ENCODE data around the gene B4GALNT3.

- TF ChIP-seq POLR2A (IDR thresholded peaks at IDR 0.05), result no peak
- TF ChIP-seq, protein P1, sequence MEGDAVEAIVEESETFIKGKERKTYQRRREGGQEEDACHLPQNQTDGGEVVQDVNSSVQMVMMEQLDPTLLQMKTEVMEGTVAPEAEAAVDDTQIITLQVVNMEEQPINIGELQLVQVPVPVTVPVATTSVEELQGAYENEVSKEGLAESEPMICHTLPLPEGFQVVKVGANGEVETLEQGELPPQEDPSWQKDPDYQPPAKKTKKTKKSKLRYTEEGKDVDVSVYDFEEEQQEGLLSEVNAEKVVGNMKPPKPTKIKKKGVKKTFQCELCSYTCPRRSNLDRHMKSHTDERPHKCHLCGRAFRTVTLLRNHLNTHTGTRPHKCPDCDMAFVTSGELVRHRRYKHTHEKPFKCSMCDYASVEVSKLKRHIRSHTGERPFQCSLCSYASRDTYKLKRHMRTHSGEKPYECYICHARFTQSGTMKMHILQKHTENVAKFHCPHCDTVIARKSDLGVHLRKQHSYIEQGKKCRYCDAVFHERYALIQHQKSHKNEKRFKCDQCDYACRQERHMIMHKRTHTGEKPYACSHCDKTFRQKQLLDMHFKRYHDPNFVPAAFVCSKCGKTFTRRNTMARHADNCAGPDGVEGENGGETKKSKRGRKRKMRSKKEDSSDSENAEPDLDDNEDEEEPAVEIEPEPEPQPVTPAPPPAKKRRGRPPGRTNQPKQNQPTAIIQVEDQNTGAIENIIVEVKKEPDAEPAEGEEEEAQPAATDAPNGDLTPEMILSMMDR (IDR thresholded peaks at IDR 0.05 in 4 of 5, conservative IDR thresholded peaks at IDR 0.05 in 1 of 5), result no peak
Observed at GRCh38 chr12:484096-484495, 24.4 kb downstream of the B4GALNT3 start.

Measured in gastrocnemius medialis (tissue), 4 donors.